ENCODE results near the gene PRDM16. TPM values are rescaled to one million over a fixed set of nuclear protein-coding genes. Genes with fewer than 3 reads are reported as not detected.

Gene PRDM16
- total RNA-seq, 1 experiment from 2014 or later, result 22.3 TPM

GRCh38 chr1:3029481-3029961 lies 39.5 kb upstream of the PRDM16 start:
- DNase-seq (ENCODE audit: low read depth, low spot score), result no peak
- H3K27me3 ChIP-seq (ENCODE audit: control insufficient read depth, insufficient read depth, low read length), result peaks cover 2% of the 10 kb centered on the region; the same call in 1 of the 2 replicates
- in situ Hi-C loops (cut with HindIII; ENCODE audit: low pct_unique_long_range_greater_than_20kb, low sequenced_read_pairs), result no loop called here
- no peaks in the 10 kb centered on the region for H3K36me3 ChIP-seq (ENCODE audit: control insufficient read depth, insufficient read depth, low read length)
- POLR2A ChIA-PET, result no interaction called here
- no peaks in the 10 kb centered on the region for H3K9me3 ChIP-seq (ENCODE audit: control insufficient read depth, insufficient read depth, low read depth, low read length)
- no peaks in the 10 kb centered on the region for H3K4me1 ChIP-seq (ENCODE audit: control insufficient read depth, insufficient read depth, low read length)
- no peak overlapping the region for H3K4me3 ChIP-seq (ENCODE audit: low read depth in 2 of 2, low read length in 2 of 2)
- TF ChIP-seq CTCF (IDR thresholded peaks at IDR 0.05) (no peak), SIN3A (IDR thresholded peaks at IDR 0.05; ENCODE audit: borderline replicate concordance, insufficient read depth, low read depth, low read length) (no peak), REST (IDR thresholded peaks at IDR 0.05; ENCODE audit: insufficient read depth in 1 of 2, low read depth in 2 of 2, low read length in 1 of 2) (no peak), TCF7L2 (IDR thresholded peaks at IDR 0.05; ENCODE audit: low read depth, low read length) (no peak), POLR2AphosphoS5 (IDR thresholded peaks at IDR 0.05; ENCODE audit: low read depth, low read length) (no peak)
- no peak overlapping the region for H3K27ac ChIP-seq (ENCODE audit: low read length)
- CTCF ChIA-PET, result no interaction called here
- BruUV-seq (replicated peaks), result no TSS peak
- intact Hi-C loops (cut with micrococcal nuclease; ENCODE audit: unreplicated experiment), result no loop called here
- ATAC-seq, result no peak

DNA sequence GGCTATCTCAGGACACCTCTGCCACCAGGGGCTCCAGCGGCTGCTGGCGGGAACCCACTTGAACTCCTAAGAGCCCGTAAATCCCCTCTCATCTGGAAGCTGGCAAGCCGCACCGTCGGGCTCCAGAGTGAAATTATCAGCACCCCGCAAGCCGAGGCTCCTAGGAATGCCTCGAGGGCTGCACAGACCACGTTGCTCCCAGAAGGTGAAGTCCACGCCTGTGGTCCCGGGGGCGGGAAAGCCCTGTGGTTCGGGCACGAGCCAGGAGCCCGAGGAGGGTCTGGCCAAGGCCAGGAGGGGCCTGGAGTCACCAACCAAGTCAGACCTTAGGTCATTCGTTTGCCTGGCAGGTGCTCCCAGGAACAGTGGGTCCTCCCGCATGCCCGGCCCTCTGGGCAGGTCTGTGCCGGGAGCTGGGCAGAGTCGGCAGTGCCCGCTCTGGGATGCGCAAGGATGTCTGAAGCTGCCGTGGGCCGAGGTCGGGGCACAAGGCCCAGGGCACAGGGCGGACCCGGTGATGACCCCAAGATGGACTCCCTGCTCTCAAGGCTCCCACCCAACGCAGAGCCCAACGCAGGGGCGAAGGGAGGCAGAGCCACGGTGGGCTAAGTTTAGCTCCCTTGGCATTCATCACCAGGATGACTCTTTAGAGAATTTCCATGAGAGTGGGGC lies 38.9 kb upstream of the PRDM16 start:
- DNase-seq (ENCODE audit: low read depth, low spot score) (no peak), ATAC-seq (no peak)
- intact Hi-C loops (cut with micrococcal nuclease; ENCODE audit: unreplicated experiment), result no loop called here
- Histone ChIP-seq H3K9me3 (ENCODE audit: control insufficient read depth, insufficient read depth, low read depth, low read length) (no peaks in the 10 kb centered on the region), H3K4me3 (ENCODE audit: low read depth in 2 of 2, low read length in 2 of 2) (no peak overlapping the region), H3K36me3 (ENCODE audit: control insufficient read depth, insufficient read depth, low read length) (no peaks in the 10 kb centered on the region), H3K4me1 (ENCODE audit: control insufficient read depth, insufficient read depth, low read length) (no peaks in the 10 kb centered on the region), H3K27me3 (ENCODE audit: control insufficient read depth, insufficient read depth, low read length) (peaks cover 2% of the 10 kb centered on the region; the same call in 1 of the 2 replicates), H3K27ac (ENCODE audit: low read length) (no peak overlapping the region)
- ChIA-PET CTCF (no interaction called here), POLR2A (no interaction called here)
- no TSS peak for BruUV-seq (replicated peaks)
- TF ChIP-seq TCF7L2 (IDR thresholded peaks at IDR 0.05; ENCODE audit: low read depth, low read length), result no peak
- TF ChIP-seq CTCF (IDR thresholded peaks at IDR 0.05), result no peak
- TF ChIP-seq POLR2AphosphoS5 (IDR thresholded peaks at IDR 0.05; ENCODE audit: low read depth, low read length), result no peak
- TF ChIP-seq REST (IDR thresholded peaks at IDR 0.05; ENCODE audit: insufficient read depth in 1 of 2, low read depth in 2 of 2, low read length in 1 of 2), result no peak
- TF ChIP-seq SIN3A (IDR thresholded peaks at IDR 0.05; ENCODE audit: borderline replicate concordance, insufficient read depth, low read depth, low read length), result no peak
- in situ Hi-C loops (cut with HindIII; ENCODE audit: low pct_unique_long_range_greater_than_20kb, low sequenced_read_pairs), result no loop called here
